Stimulated activated CD4-positive, alpha-beta T cell treated with anti-CD3 and anti-CD28 coated beads, TNF-alpha, amount 100 ng/mL, for 24 hours (primary cell): ENCODE results near the gene TAF4B.
"Not testable (repeated sequence)": the region's sequence is repeated elsewhere in the genome, so short reads cannot be mapped to it uniquely, and the experiment has no call there.

ENCODE experiments used
- DNase-seq, 3 experiments: peaks; one replicate each; pipeline ENCODE4 v3.0.0-alpha.2; 2020; ENCODE audit warnings: low read depth in 3 of 3

TAF4B gene

GRCh38 chr18:26238718-26239117 lies 12.5 kb downstream of the TAF4B start:
- DNase-seq = not testable (repeated sequence)

DNA sequence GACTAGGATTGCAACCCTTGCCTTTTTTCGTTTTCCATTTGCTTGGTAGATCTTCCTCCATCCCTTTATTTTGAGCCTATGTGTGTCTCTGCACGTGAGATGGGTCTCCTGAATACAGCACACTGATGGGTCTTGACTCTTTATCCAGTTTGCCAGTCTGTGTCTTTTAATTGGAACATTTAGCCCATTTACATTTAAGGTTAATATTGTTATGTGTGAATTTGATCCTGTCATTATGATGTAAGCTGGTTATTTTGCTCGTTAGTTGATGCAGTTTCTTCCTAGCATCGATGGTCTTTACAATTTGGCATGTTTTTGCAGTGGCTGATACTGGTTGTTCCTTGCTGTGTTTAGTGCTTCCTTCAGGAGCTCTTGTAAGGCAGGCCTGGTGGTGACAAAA lies 16.1 kb downstream of the TAF4B start:
- DNase-seq = not testable (repeated sequence)

GRCh38 chr18:26245434-26245833 lies 19.2 kb downstream of the TAF4B start:
- DNase-seq = not testable (repeated sequence)

DNA sequence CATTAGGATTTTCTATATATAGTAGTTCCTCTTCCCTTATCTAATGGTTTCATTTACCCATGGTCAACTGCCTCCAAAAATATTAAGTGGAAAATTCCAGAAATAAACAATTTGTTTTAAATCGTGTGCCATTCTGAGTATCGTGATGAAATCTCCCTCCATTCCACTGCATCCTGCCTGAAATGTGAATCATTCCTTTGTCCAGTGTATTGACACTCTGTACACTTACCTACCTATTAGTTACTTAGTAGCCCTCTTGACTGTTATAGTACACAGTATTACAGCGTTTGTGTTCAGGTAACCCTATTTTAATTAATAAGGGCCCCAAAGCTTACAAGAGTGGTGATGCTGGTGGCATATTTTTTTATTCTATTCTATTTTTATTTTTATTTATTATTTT lies 26.2 kb downstream of the TAF4B start:
- no peak for DNase-seq

DNA sequence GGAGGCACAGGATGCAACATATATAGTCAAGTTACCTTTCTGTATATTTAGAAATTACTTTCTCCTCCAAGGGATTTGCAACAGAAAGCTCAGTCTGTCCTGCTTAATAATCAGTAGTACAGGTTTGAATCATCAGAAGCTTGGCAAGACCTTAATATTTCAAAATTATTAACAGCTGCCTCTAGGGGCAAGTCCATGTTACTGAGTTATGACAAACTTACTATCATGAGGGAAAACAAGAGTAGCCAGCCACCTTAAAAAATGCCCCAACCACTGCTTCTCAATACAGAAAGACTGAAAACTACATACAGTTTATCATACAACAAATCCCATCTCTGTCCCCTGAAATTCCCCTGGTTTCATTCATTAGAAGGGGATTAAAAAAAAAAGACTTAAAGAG lies 28.6 kb downstream of the TAF4B start:
- not testable (repeated sequence) for DNase-seq

- DNase-seq = no peak
Observed at GRCh38 chr18:26255695-26256622, 29.7 kb downstream of the TAF4B start.

DNA sequence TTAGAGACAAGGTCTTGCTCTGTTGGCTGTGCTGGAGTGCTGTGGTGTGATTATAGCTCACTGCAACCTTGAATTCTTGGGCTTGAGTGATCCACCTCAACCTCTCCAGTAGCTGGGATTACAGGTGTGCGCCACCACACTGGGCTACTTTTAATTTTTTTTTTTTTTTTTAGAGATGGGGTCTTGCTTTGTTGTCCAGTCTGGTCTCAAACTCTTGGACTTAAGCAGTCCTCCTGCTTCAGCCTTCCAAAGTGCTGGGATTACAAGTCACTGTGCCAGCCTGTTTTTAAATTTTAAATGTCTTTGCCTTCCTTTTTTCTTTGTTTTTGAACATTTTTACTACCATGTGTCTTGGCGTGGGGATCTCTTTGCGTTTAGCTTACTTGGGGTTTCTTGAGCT lies 32.5 kb downstream of the TAF4B start:
- DNase-seq = no peak

- DNase-seq = not testable (repeated sequence)
Observed at GRCh38 chr18:26259416-26259815, 33.2 kb downstream of the TAF4B start.

GRCh38 chr18:26262156-26262555 lies 35.9 kb downstream of the TAF4B start:
- DNase-seq = no peak

DNA sequence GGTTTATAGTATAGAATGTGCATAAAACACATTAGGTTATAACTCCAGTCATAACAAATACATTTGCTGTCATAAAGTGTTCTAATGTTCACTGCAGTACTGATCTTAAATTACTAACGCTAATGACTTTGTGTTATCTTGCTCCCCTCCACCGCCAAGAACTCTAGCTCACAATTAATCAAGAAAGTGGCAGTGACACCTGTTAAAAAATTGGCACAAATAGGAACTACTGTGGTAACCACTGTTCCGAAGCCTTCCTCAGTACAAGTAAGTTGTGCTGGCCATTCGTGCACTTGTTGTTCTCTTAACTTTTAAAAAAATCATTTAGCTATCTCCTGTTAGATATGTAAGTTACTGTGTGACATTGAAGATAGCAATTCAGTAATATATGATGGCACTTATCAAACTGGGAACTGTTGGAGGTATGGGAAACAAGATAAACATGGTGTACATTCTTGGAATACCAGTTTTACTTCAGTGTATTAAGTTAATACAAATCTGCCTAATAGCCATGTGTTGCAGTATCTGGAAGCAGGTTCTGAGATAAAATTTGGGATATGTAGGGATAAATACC lies 41.2 kb downstream of the TAF4B start:
- DNase-seq = no peak

DNA sequence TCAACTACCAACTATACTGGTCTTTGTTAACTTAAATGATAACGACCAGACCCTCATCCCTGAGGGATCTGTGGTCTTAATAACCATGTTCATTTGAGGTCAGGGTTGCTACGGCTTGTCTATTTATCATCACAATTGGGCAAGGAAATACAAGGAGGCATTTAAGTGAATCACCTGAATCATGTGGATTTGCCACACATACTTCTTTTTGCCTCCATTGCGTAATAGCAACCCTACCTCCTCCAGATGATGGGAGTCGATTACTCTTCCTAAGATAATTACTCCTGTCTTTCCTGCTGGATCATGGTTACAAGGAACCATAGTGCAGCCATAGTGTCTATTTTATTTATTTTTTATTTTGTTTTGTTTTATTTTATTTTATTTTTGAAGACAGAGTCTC lies 42.2 kb downstream of the TAF4B start:
- no peak for DNase-seq

DNA sequence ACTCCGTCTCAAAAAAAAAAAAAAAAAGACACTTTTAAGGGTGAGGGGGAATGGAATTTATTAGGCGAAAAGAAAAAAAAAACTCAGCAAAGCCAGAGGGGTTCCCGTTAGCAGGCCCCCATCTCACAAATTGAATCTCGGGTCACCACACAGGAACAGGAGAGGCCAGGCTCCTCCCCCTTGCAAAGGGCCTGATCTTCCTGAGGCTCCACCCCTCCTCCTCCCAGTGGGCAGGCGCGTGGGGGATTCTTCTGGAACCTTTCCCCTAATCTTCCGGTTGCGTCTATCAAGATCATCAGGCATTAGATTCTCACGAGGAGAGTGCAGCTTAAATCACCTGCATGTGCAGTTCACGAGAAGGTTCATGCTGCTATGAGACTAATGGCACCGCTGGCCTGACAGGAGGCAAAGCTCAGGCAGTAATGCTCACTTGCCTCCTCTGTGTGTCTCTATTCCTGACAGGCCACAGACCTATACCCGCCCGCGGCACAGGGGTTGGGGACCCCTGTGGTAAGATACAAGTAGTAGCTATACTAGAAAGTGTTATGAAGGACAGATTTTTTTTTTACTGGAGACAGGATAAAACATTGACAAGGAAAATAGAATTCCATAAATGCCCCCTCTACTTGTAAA lies 45.8 kb downstream of the TAF4B start:
- DNase-seq = no peak

- no peak for DNase-seq
Observed at GRCh38 chr18:26277374-26277773, 51.1 kb downstream of the TAF4B start.

DNA sequence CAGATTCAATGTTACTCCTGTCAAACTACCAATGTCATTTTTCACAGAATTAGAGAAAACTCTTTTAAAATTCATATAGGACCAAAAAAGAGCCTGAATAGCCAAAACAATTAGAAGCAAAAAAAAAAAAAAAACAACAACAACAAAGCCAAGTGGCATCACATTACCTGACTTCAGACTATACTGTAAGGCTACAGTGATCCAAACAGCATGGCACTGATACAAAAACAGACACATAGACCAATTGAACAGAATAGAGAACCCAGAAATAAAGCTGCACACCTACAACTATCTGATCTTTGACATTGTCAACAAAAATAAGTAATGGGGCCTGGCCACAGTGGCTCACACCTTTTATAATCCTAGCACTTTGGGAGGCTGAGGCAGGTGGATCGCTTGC lies 53.2 kb downstream of the TAF4B start:
- DNase-seq = no peak

GRCh38 chr18:26286008-26286407 lies 59.8 kb downstream of the TAF4B start:
- DNase-seq = no peak

DNA sequence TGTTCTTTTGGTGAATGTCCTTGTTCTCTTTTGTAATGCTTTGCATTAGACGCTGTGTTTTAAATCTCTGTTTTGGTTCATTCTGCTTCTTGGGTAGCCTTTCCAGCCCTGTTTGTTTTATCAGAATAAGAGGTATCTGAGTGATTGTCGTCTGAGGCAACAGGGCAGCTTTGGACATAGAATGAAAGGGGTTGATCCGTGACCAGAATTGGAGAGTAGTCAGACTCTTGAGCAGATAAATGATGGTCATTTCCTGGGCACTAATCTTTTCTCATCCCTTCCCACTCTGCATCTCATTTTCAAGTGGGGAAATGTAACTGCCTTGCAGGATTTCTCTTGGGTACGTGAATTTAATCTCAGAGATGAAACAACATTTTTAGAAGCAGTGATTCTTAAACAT lies 61.4 kb downstream of the TAF4B start:
- DNase-seq = no peak

- no peak for DNase-seq
Observed at GRCh38 chr18:26290385-26290784, 64.1 kb downstream of the TAF4B start.

- DNase-seq = no peak
Observed at GRCh38 chr18:26293982-26294381, 67.7 kb downstream of the TAF4B start.

GRCh38 chr18:26298107-26298506 lies 71.9 kb downstream of the TAF4B start:
- no peak for DNase-seq

GRCh38 chr18:26301681-26302080 lies 75.4 kb downstream of the TAF4B start:
- DNase-seq = no peak

- not testable (repeated sequence) for DNase-seq
Observed at GRCh38 chr18:26303222-26303621, 77.0 kb downstream of the TAF4B start.

DNA sequence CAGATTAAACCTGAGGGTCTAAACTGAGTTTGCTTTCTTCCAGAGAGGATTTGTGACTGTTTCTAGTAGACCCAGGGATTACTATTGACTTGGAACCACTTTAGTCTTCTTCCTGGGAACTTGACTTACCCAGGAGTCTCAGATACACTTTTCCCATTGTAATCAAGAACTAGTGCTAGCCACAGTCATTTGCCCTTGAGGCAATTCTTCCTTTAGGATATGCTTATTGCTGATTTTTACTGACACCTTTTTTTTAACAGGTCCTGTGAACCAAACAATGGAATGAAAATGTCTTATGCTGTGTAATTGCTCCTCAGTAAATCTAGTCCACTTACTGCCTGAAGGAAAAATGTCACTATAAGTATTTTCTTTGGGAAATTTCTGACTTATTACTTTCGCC lies 78.3 kb downstream of the TAF4B start:
- DNase-seq = no peak
